GM03348 (cell line): ENCODE results near the gene ARHGEF35.
"Not testable (repeated sequence)": the region's sequence is repeated elsewhere in the genome, so short reads cannot be mapped to it uniquely, and the experiment has no call there.

Source experiments
- DNase-seq: peaks from one replicate; pipeline ENCODE4 v3.0.0; 2012; ENCODE audit warnings: low spot score

The ARHGEF35 gene

DNA sequence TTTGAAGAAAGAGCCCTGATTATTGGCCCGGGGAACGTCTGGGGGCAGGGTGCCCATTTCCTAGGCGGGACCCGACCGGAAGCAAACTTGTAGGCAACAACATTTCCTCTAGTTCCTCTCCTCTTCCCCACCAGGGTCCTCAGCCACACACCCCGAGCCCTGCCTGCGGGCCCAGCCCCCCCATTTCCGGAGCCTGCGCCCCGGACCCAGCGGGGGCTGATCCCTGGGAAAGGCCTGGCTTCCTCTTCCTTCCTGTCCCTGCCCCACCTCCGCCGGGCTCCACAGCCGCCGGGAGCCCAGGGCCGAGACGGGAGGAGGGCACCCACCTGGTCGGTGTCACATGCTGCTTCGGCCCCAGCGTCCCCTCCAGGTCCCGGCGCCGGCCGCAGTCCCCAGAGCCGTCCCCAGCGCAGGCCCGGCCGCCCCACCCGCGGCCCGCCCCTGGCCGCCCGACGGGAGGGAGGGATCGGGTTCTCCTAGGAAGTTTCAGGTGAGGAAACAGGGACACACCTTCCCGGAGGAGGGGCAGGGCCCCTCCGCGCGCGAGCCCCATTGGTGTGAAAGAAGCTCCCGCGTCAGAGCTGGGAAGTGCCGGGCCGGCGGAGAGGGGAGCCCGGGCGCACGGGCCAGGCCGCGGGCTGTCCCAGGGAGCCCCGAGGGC is at the start of gene ARHGEF35:
Gene ARHGEF35 (minus strand): TSS at position 622 of the 661 bp plus-strand sequence. CDS start 7,450 bp downstream, outside the sequence.
- DNase-seq: not testable (repeated sequence)

DNA sequence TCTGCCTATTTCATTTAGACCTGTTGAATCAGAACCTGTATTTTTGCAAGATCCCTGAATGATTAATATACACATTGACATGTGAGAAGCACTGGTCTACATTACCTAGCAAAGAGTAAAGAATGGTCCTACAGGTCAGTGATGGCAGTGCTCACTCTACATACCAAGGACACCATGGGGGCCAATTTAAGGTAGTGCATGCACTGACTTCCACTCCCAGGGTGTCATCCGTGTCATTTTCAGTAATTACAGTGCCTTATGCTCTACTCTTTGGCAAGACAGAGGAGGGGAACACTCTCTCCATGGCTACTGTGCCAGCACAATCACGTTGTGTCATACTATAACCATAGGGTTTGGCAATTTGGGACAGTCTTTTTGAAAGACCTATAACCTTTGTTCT is 49.7 kb upstream of the ARHGEF35 start:
- not testable (repeated sequence) for DNase-seq

DNA sequence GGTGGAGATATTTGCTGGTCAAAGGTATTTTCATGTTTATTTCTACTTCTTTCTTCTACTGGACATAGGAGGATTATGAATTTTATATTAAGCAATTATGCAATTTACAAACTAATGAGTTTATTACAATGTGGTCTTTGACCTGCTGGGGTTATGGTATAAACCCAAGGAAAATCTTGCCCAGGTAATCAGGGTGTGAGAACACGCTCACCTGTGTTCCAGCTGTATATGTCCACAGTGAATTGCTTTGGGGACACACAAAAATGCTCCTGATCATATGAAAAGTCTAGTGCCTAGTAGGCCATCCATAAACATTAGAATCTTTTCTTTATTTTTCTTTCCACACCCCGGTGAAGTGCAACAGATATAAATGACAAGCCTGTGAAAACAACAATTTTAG is 43.7 kb upstream of the ARHGEF35 start, which contains the start of gene OR2A42:
Gene OR2A42 (minus strand): TSS at position 241 of the 400 bp plus-strand sequence. CDS start 6,762 bp downstream, outside the sequence.
- DNase-seq: not testable (repeated sequence)

DNA sequence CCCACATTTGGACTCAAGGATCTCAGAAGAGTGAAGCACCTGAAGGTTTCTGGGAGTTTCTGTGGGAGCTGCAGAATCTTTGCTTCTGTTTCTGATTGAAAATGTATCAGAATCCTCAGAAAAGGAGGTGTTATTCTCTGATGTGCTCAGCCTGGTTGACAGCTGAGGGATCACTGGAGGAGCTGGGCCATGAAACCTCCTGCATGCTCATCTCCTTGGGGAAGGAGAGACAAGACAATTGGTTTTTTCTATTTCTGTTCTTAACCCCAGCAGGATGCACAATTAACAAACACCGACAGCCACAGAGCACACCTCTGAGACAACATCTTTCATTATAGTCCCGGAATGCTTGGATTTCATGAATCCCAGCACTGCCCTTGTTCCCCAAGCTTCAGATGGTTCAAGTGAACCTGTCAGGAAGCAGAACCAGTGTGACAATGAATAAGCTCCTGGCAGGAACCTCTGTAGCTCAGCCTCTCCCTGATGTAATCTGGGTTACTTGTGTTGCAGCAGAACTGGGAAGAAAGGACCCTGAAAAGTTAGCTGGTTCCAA is 43.0 kb upstream of the ARHGEF35 start:
- DNase-seq: not testable (repeated sequence)

DNA sequence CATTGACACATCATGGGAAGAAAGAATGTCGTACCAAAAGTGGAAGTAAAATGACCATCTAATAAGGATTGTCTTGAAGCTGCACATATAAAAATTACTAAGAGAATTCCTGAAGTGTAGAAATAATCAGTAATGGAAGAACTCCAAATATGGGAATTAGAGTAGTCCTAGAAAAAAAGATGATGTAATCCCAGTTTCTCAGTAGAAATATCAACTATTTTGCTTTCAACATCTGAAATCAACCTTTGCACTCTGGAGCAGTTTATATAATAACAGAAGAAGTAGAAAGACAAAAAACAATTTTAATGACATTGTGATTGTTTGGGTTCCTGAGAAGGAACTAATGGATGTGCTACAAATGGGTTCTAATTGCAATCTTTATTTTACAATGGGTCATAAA is 37.4 kb upstream of the ARHGEF35 start:
- DNase-seq: not testable (repeated sequence)

DNA sequence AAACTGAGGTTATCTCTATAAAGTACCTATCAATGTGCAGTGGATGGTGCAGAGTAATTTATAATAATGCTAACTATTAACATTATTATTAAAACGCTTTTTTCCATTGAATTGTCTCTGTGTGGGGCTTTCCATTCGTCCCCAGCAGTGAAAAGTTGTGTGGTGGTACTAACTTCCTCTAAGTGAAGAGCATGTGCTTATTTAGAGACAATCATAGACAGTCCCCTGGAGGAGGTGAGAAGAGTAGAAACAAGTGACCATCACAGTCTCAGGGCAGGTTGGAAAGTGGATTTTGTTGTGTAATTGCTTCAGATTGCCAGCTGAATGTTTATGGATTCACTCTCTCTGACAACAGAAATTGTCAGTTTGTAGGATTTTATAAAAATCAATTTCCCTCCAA is 35.4 kb upstream of the ARHGEF35 start:
- DNase-seq: not testable (repeated sequence)

DNA sequence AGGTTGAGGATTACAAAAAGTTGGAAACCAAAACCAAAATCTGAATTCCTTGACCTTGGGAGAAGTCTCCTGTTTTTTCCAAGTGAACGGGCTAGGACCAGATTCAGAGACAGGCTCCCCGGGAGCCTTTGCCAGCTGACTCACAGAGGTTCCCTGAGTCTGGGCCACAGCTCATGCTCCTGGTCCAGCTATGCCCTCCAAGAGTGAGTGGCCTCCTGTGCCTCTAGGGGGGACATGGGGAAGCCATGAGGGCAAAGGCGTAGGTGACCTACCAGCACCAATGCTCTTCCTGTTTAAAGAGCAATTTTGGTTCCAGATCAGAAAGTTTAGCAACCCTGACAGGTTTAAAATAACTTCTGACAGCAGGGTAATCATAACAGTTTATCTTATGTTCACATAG is 33.2 kb upstream of the ARHGEF35 start:
- DNase-seq: not testable (repeated sequence)

DNA sequence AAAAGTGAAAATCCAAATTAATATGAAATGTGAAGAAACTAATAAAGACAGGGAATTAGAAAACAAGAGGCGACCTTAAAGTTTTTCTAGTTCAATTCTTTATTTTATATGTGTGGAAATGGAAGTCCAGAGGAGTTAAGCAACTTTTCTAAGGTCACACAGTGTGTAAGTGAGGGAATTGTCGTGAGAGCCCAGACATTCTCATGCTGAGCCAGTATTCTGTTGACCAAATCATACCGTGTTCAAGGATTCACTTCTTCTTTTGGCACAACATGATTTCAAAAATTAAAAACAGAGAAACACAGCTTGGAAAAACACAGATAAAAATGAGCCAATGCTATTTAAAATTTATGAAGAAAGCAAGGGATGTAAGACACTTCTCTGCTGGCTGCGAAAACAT is 31.2 kb upstream of the ARHGEF35 start:
- DNase-seq: not testable (repeated sequence)

DNA sequence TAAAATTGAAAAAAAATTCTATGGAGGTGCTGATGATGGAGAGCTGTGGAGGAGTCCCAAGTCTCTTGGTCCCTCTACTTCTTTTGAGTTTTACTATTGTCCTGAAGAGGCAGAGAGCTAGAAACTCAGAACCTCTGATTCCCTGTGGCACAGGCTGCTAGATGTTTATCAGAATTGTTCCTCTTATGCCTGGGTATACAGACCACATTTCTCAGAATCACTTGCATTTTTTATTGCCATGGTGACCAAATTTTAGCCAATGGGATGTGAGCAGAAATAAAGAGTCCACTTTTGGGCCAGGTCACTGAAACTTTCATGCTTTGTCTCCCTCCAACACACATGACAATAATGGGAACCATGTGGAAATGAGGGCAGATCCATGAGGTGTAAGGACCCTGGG is 28.0 kb upstream of the ARHGEF35 start:
- DNase-seq: not testable (repeated sequence)

DNA sequence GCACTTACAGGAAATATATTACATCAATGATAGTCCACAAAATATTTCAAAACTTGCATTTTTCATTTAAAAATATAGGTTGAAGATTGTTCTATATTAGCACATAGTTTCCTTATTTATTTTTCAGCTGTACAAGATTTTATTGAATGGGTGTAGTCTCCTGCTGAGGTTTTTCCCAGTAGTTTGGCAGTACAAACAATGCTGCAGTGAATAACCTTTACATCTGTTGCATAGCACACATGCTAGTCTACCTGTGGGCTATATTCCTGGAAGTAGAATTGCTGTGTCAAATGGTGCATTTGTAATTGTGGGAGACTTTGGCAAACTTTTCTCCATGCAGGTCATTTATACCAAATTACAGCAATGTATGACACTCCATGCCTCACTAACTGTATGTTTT is 24.9 kb upstream of the ARHGEF35 start:
- not testable (repeated sequence) for DNase-seq

DNA sequence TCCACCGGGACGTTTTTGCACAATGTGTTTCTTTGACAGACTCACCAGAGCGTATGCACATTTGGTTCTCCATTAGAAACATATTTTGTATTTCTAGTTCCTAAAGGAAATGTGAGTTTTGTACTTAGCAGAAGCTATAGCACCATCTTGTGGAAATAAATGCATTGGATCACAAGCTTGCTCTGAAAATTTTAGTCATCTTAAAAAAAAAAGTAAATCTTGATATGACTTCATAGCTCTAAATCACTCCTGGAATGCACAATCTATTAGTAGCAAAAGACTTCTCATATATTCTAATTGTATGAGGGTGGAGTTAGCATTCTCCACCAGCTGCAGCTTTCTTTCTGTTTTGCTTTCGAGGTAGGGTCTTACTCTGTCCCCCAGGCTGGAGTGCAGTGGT is 23.5 kb upstream of the ARHGEF35 start:
- not testable (repeated sequence) for DNase-seq

DNA sequence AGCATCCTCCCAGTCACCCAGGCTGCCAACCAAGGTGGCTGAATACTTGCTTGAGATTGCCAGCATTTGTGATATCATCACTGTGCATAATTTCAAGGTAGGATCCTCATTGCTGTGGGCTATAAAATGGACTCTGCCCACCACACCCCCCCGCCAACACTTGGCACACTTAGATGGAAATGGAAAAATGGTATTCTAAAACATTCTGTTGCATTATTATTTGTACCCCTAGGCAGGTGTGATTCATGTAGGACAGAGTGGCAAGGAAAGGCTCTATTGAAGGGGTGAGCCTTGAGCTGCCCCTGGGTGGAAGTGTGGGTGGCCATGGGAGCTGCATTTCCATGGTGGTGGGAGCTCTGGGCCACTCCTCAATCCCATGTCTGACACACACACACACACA is 22.9 kb upstream of the ARHGEF35 start:
- DNase-seq: not testable (repeated sequence)

DNA sequence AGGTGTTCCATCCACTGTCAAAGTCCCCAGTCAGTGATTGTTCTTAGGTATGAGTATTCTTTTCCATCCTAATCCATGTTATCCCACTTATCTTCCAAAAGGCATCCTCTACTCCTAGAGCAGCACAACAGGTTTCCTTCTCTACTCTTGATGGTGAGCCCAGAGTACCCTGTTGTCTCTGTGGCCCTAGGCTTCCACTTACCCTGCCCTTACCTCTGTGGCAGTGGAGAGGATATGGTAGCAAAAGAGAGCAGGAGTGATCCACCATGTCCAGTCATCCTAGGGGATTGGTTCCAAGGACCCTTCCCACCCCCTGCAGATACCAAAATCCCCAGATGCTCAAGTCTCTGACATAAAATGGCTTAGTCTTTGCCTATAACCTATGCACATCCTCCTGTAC is 21.6 kb upstream of the ARHGEF35 start:
- not testable (repeated sequence) for DNase-seq

DNA sequence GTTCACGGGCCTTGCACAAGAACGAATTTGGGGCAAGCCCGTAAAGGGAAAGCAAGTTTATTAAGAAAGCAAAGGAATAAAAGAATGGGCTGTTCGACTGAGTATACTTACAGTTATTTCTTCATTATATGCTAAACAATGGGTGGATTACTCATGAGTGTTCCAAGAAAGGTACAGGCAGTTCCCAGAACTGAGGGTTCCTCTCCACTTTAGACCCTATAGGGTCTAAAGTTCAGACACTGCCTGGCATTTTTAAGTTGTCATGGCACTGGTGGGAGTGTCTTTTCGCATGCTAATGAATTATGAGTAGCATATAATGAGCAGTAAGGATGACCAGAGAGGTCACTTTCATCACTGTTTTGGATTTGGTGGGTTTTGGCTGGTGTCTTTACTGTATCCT is 9.7 kb upstream of the ARHGEF35 start:
- DNase-seq: not testable (repeated sequence)

DNA sequence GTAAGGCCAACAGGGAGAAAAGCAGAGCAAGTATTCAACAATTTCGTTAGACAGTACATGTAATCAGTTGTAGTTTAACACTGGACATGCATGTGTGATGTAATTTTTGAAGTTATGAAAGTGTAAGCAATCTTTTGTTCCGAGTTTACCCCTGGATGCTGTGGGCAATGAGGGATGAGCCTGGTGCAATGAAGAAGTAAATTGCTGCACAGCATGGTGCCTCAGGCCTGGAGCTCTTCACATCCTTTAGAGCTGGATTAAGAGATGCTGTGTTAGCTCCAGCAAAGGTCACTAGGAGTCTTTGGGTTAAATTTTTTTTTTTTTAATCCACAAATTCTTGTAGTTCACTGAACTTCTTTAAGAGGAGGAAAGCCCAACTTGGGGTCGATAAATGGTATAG is 7.5 kb upstream of the ARHGEF35 start:
- not testable (repeated sequence) for DNase-seq

DNA sequence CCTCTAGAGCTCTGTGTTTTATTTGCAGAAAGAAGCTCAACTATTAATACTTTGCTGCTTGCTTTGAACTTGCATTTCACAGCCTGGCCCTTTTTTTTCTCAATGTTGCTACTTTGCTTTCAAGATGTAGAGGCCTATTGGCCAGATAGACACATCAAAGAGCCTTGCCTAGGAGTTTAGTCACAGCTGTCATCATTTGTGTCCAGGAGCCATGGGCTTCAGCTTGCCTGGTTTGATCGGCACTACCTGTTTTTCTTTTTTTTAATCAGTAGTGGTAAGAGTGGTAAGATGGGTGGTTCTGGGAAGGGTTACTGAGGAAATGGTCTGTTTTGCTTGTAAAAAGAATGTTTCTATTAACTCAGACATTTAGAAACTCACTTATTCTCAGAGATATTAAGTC is 6.3 kb upstream of the ARHGEF35 start:
- not testable (repeated sequence) for DNase-seq

DNA sequence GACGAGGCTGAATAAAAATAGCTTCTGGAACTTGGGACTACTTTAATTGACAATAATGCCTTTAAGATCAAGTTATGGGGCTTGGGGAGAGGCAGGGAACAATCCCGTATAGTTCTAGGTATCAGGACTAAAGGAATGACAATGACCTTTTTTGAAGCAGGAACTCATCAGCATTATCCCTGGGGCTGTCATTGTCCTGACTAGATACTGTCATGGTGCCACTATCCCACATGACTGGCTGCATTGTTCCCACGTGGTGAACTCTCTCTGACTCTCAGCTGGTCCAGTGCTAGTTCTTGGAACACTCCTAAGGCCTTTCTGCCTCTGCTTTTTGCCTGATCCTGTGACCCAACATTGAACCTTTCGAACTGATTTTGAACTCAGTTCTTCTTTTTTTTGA is 3.3 kb upstream of the ARHGEF35 start:
- not testable (repeated sequence) for DNase-seq

DNA sequence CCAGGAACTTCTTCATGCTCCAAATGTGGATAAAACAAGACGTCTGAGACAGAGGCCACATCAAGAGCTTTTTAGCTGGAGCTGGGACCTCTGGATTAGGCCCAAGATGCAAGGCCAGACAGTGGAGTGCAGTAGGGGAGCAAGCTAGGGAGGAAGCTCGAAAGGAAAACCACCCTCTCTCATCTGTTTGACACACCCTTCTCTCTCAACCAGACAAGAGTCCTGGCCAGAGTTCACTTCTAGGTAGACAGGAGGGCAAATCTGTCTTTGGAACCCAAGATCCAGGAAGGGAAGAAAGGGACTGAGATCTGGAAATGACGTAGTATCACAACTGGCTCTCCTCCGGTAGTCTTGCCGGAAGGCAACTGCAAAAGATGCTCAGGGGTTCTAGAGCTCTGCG is 1.2 kb downstream of the ARHGEF35 start:
- not testable (repeated sequence) for DNase-seq

DNA sequence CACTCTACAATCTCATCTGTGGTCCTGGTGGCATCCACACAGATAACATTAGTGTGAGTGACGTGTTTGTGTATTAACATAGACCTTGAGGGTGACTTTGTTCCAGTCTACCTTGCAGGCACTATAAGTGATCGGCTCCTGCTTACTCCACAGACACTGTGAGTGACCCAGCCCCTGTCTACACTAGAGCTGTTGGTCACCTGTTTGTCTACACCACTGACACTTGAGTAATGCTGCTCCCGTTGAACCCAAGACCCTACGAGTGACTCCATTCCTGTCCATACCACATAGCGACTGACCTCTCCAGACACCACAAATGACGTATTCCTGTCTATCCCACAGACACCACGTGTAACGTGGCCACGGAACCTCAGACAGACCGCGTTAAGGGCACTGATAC is 1.9 kb downstream of the ARHGEF35 start:
- DNase-seq: not testable (repeated sequence)

DNA sequence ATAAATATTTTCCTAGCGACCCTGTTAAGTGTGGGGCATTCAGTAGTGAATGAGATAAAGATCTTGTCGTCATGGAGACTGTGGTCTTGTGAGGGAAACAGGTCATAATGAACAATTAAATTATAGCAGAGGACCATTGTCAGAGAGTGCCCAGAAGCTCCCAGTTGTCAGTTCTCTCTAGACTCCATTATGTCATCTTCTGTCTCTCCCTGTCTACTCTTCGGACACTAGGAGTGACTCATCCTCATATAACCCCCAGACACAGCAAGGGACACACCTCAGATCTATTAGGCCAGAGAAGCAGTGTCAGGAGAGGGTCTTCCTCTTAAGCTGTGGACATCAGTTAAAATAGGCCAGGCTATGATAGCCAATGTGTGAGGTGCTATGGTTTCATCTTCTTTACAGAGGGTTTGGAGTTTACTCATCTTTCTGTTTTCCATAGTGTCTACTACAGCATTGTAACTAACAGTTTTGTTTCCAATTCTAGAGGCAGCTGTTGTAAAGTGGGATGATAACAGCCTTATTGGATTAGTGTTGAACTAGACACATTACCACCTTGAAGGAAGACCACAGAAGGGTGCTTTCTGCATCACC is 7.0 kb downstream of the ARHGEF35 start:
- not testable (repeated sequence) for DNase-seq

DNA sequence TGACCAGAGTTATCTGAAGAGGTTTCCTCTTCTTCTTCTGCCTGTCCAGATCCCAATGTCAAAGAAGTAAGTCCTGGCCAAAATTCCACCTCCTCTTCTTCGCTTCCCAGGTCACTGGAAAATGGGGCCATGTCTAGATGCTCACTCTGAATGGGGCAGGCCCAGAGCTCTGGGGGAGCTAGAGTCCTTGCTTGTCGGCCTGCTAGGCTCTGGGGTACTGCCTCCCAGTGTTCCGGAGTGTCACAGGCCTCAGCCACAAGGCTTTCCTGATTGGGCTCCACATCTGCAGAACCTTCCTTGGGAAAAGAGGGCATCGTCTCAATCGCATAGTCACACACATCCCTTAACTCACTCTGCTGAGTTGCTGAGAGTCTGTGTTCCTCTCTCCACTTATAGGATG is 7.8 kb downstream of the ARHGEF35 start:
- not testable (repeated sequence) for DNase-seq

DNA sequence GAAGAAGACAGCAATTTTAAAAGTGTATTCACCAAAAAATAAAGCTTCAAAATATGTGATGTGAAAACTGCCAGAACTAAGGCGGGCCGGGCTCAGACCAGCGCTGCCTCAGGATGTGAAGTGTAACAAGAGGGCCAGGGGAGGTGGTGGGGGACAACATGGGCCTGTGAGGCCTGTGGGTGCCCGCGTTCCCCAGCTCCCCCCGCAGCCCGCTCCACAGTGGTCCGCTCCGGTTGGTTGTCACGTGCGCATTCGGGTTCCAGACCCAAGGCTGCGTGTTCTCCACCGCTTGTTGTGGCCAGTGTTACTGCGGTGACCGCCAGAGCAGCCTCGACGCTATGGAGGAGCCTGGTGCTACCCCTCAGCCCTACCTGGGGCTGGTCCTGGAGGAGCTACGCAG is 12.5 kb downstream of the ARHGEF35 start, which contains the start of gene CTAGE4:
Gene CTAGE4 (plus strand): TSS at position 301 of the 400 bp plus-strand sequence. CDS start 38 bp downstream, at position 339.
- DNase-seq: not testable (repeated sequence)

DNA sequence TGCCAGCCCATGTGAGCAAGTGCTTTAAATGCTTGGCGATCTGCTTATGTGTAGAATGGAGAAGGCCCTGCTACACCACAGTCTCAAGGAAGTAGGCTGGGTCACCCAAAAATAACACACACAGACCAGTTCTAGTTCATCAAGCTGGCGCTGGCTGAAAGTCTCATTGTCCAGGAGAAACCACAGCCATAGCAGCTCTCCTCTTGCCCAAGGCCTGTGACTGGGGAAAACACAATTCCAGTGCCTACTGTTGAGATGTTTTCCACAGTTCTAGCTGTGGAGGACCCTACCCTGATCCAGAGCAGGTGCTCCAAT is 16.5 kb downstream of the ARHGEF35 start:
- DNase-seq: not testable (repeated sequence)
